BLaER1 treated with 17β-estradiol and CSF1 and Interleukin-3, amounts not matched to agents 10 nM and 100 nM (cell line): ENCODE results near the gene B3GLCT.

Experiments used
- H3K27ac ChIP-seq, 11 experiments: shearing (Covaris generic); formaldehyde crosslinking; 2 replicates each; pipeline ENCODE4 v1.8.1; 2022
- H3K27me3 ChIP-seq, 11 experiments: shearing (Covaris generic); formaldehyde crosslinking; 2 replicates each; pipeline ENCODE4 v1.8.1; 2022
- H3K36me3 ChIP-seq, 11 experiments: shearing (Covaris generic); formaldehyde crosslinking; 2 replicates each; pipeline ENCODE4 v1.8.1; 2022
- H3K4me1 ChIP-seq, 10 experiments: shearing (Covaris generic); formaldehyde crosslinking; 2 replicates each; pipeline ENCODE4 v1.8.1; 2022
- H3K4me2 ChIP-seq, 11 experiments: shearing (Covaris generic); formaldehyde crosslinking; 2 replicates each; pipeline ENCODE4 v1.8.1; 2022
- H3K4me3 ChIP-seq, 10 experiments: shearing (Covaris generic); formaldehyde crosslinking; 2 replicates each; pipeline ENCODE4 v1.8.1; 2022
- H3K9ac ChIP-seq, 11 experiments: shearing (Covaris generic); formaldehyde crosslinking; 2 replicates each; pipeline ENCODE4 v1.8.1; 2022
- H3K9me3 ChIP-seq, 11 experiments: shearing (Covaris generic); formaldehyde crosslinking; replicated peaks in 1 of 11; 2 replicates each; pipeline ENCODE4 v1.8.1; 2022
- H4K20me1 ChIP-seq, 11 experiments: shearing (Covaris generic); formaldehyde crosslinking; 2 replicates each; pipeline ENCODE4 v1.8.1; 2022
- Cebpa-rat ChIP-seq, 11 experiments: shearing (Covaris generic); IDR thresholded peaks; 2 replicates each; pipeline ENCODE4 v1.8.1; 2022

Gene B3GLCT

GRCh38 chr13:31199849-31200636, at the start of gene B3GLCT:
Gene B3GLCT (plus strand): TSS chr13:31199975. CDS start chr13:31200085, 110 bp downstream.
- peak within 1 kb of the TSS; percentile 80 to 95 (median 89) for H3K4me2 ChIP-seq
- H3K4me1 ChIP-seq = peaks cover 13 to 43% (median 17%) of the 10 kb centered on the region in 10 experiments
- H3K9me3 ChIP-seq = no peaks in the 10 kb centered on the region
- peaks cover 0 to 16% (median 10%) of the 10 kb centered on the region in 11 experiments; a peak in 14 of 22 replicates for H3K27me3 ChIP-seq
- H3K27ac ChIP-seq = peak within 1 kb of the TSS; percentile 87 to 95 (median 90)
- no peak for TF ChIP-seq Cebpa-rat (IDR thresholded peaks at IDR 0.05)
- H3K9ac ChIP-seq = peak within 1 kb of the TSS; percentile 88 to 95 (median 91)
- peak within 1 kb of the TSS; percentile 76 to 90 (median 82) for H3K4me3 ChIP-seq
- H4K20me1 ChIP-seq = no peaks in the 10 kb centered on the region; a peak in 2 of 22 replicates
- no peaks in the 10 kb centered on the region for H3K36me3 ChIP-seq

GRCh38 chr13:31150315-31150985, 49.3 kb upstream of the B3GLCT start:
- H3K4me2 ChIP-seq = no peak overlapping the region
- H3K9ac ChIP-seq = no peak overlapping the region
- no peak for TF ChIP-seq Cebpa-rat (IDR thresholded peaks at IDR 0.05)
- H4K20me1 ChIP-seq = peaks cover 0 to 100% (median 62%) of the 10 kb centered on the region in 11 experiments; a peak in 17 of 22 replicates
- no peaks in the 10 kb centered on the region for H3K9me3 ChIP-seq
- H3K27me3 ChIP-seq = no peaks in the 10 kb centered on the region
- H3K4me3 ChIP-seq = no peak overlapping the region
- no peak overlapping the region for H3K27ac ChIP-seq
- H3K36me3 ChIP-seq = peaks cover 97 to 100% (median 100%) of the 10 kb centered on the region in 11 experiments
- peaks cover 0 to 5% (median 0%) of the 10 kb centered on the region in 10 experiments; a peak in 3 of 20 replicates for H3K4me1 ChIP-seq

- no peak overlapping the region for H3K9ac ChIP-seq
- no peak overlapping the region for H3K27ac ChIP-seq
- no peaks in the 10 kb centered on the region for H3K27me3 ChIP-seq
- TF ChIP-seq Cebpa-rat (IDR thresholded peaks at IDR 0.05) = peak in 4 of 11 experiments; percentile 31 to 93 (median 77); a peak in 6 of 22 replicates
- H3K4me2 ChIP-seq = no peak overlapping the region
- no peak overlapping the region for H3K4me3 ChIP-seq
- H3K9me3 ChIP-seq = no peaks in the 10 kb centered on the region
- peaks cover 0 to 100% (median 60%) of the 10 kb centered on the region in 11 experiments; a peak in 16 of 22 replicates for H4K20me1 ChIP-seq
- peaks cover 0 to 5% (median 0%) of the 10 kb centered on the region in 10 experiments; a peak in 3 of 20 replicates for H3K4me1 ChIP-seq
- peaks cover 97 to 100% (median 100%) of the 10 kb centered on the region in 11 experiments for H3K36me3 ChIP-seq
Measured at GRCh38 chr13:31151837-31152236, 47.9 kb upstream of the B3GLCT start.

- no peak overlapping the region for H3K4me2 ChIP-seq
- no peaks in the 10 kb centered on the region for H3K9me3 ChIP-seq
- peaks cover 12 to 30% (median 18%) of the 10 kb centered on the region in 10 experiments for H3K4me1 ChIP-seq
- no peak overlapping the region for H3K4me3 ChIP-seq
- no peak overlapping the region for H3K9ac ChIP-seq
- peaks cover 81 to 97% (median 94%) of the 10 kb centered on the region in 11 experiments for H3K36me3 ChIP-seq
- H4K20me1 ChIP-seq = peaks cover 15 to 100% (median 74%) of the 10 kb centered on the region in 11 experiments; a peak in 21 of 22 replicates
- H3K27me3 ChIP-seq = no peaks in the 10 kb centered on the region
- no peak for TF ChIP-seq Cebpa-rat (IDR thresholded peaks at IDR 0.05)
- H3K27ac ChIP-seq = no peak overlapping the region
Measured at GRCh38 chr13:31154939-31155338, 44.8 kb upstream of the B3GLCT start.

- H3K27me3 ChIP-seq = no peaks in the 10 kb centered on the region
- H3K36me3 ChIP-seq = peaks cover 37 to 53% (median 50%) of the 10 kb centered on the region in 11 experiments
- H4K20me1 ChIP-seq = peaks cover 30 to 73% (median 56%) of the 10 kb centered on the region in 11 experiments; a peak in 21 of 22 replicates
- H3K4me2 ChIP-seq = peak overlapping the region; percentile 80 to 98 (median 90)
- H3K9me3 ChIP-seq = no peaks in the 10 kb centered on the region
- no peak for TF ChIP-seq Cebpa-rat (IDR thresholded peaks at IDR 0.05)
- no peak overlapping the region for H3K27ac ChIP-seq
- H3K4me3 ChIP-seq = peak overlapping the region; percentile 83 to 98 (median 96); a peak in 19 of 20 replicates
- peaks cover 17 to 43% (median 31%) of the 10 kb centered on the region in 10 experiments for H3K4me1 ChIP-seq
- peak overlapping the region; percentile 81 to 94 (median 87); a peak in 18 of 22 replicates for H3K9ac ChIP-seq
Measured at GRCh38 chr13:31159306-31159705, 40.5 kb upstream of the B3GLCT start.

GRCh38 chr13:31160857-31161556, 38.8 kb upstream of the B3GLCT start:
- H3K27ac ChIP-seq = peak overlapping the region; percentile 69 to 87 (median 80)
- no peaks in the 10 kb centered on the region for H3K27me3 ChIP-seq

GRCh38 chr13:31161557-31162150, 38.1 kb upstream of the B3GLCT start, which contains the start of gene HSPH1:
Gene HSPH1 (minus strand): TSS chr13:31161904. CDS start chr13:31161582, 322 bp downstream.
- H3K27me3 ChIP-seq = no peaks in the 10 kb centered on the region
- no peaks in the 10 kb centered on the region for H3K9me3 ChIP-seq
- no peak for TF ChIP-seq Cebpa-rat (IDR thresholded peaks at IDR 0.05)
- H3K27ac ChIP-seq = peak within 1 kb of the TSS; percentile 71 to 87 (median 84)
- H3K4me1 ChIP-seq = peaks cover 17 to 43% (median 29%) of the 10 kb centered on the region in 10 experiments
- peak within 1 kb of the TSS; percentile 83 to 98 (median 96) for H3K4me3 ChIP-seq
- H4K20me1 ChIP-seq = peaks cover 30 to 49% (median 41%) of the 10 kb centered on the region in 11 experiments; a peak in 21 of 22 replicates
- H3K36me3 ChIP-seq = peaks cover 16 to 30% (median 28%) of the 10 kb centered on the region in 11 experiments; a peak in 21 of 22 replicates
- peak within 1 kb of the TSS; percentile 81 to 94 (median 87) for H3K9ac ChIP-seq
- H3K4me2 ChIP-seq = peak within 1 kb of the TSS; percentile 80 to 98 (median 90)

More at GRCh38 chr13:31160857-31161556, 38.8 kb upstream of the B3GLCT start:
- Histone ChIP-seq H3K4me3 (peak overlapping the region; percentile 83 to 98 (median 96)), H3K4me2 (peak overlapping the region; percentile 80 to 98 (median 90)), H3K9me3 (no peaks in the 10 kb centered on the region), H3K36me3 (peaks cover 21 to 36% (median 35%) of the 10 kb centered on the region in 11 experiments), H3K4me1 (peaks cover 17 to 43% (median 29%) of the 10 kb centered on the region in 10 experiments), H3K9ac (peak overlapping the region; percentile 81 to 94 (median 87)), H4K20me1 (peaks cover 30 to 56% (median 48%) of the 10 kb centered on the region in 11 experiments; a peak in 21 of 22 replicates)
- TF ChIP-seq Cebpa-rat (IDR thresholded peaks at IDR 0.05) = no peak
